Smooth muscle cell (in vitro differentiated cells): ENCODE measurements around the gene LYRM4. TPM values are rescaled to one million over a fixed set of nuclear protein-coding genes. Genes with fewer than 3 reads are reported as not detected.

ENCODE experiments used
- DNase-seq: peaks from one replicate; lab custom pipeline; 2025; ENCODE audit not compliant: unreplicated experiment; lab: John Stamatoyannopoulos, UW
- H2AFZ ChIP-seq: fragments of 200-600 bp; sonication (generic); 2 replicates; pipeline ENCODE4 v1.6.0; 2016; ENCODE audit warnings: antibody characterized with exemption, low read depth, mild to moderate bottlenecking
- H3F3A ChIP-seq: fragments of 200-600 bp; sonication (generic); 2 replicates; pipeline ENCODE4 v1.6.0; 2017; ENCODE audit warnings: antibody characterized with exemption, low read depth
- H3K27ac ChIP-seq: fragments of 200-600 bp; sonication (generic); 2 replicates; pipeline ENCODE4 v1.5.1; 2016; ENCODE audit warnings: low read depth, mild to moderate bottlenecking
- H3K27me3 ChIP-seq: fragments of 200-600 bp; sonication (generic); 2 replicates; pipeline ENCODE4 v1.6.1; 2016; ENCODE audit warnings: low read depth, mild to moderate bottlenecking
- H3K36me3 ChIP-seq: fragments of 200-600 bp; sonication (generic); 2 replicates; pipeline ENCODE4 v1.5.1; 2016; ENCODE audit warnings: low read depth
- H3K4me1 ChIP-seq: fragments of 200-600 bp; sonication (generic); 2 replicates; pipeline ENCODE4 v1.5.1; 2016; ENCODE audit warnings: low read depth
- H3K4me2 ChIP-seq: fragments of 200-600 bp; sonication (generic); 2 replicates; pipeline ENCODE4 v1.6.0; 2016; ENCODE audit warnings: mild to moderate bottlenecking
- H3K4me3 ChIP-seq: fragments of 200-600 bp; sonication (generic); 2 replicates; pipeline ENCODE4 v1.5.1; 2016; ENCODE audit warnings: mild to moderate bottlenecking
- H3K79me2 ChIP-seq: fragments of 200-600 bp; sonication (generic); 2 replicates; pipeline ENCODE4 v1.6.0; 2016; ENCODE audit warnings: low read depth, mild to moderate bottlenecking
- H3K9ac ChIP-seq: fragments of 200-600 bp; sonication (generic); 2 replicates; pipeline ENCODE4 v1.6.0; 2016; ENCODE audit warnings: low read depth
- H3K9me3 ChIP-seq: fragments of 200-600 bp; sonication (generic); replicated peaks from 2 replicates; pipeline ENCODE4 v1.5.1; 2016; ENCODE audit warnings: low read depth
- H4K20me1 ChIP-seq: fragments of 200-600 bp; sonication (generic); 2 replicates; pipeline ENCODE4 v1.6.0; 2016; ENCODE audit warnings: low read depth
- WGBS: methylation state at CpG from one replicate; pipeline ENCODE4 v1.1.7; 2016; ENCODE audit warnings: low lambda C conversion rate; 5-methylcytosine and 5-hydroxymethylcytosine counted together
- polyA plus RNA-seq: library from polyadenylated mRNA; unstranded; fragments of >200 nt; fragmentation: Nextera tagmentation; extraction: Ambion mirVana; gene quantifications from 2 replicates; pipeline ENCODE4 v1.2.1, GENCODE V29; 2016
- total RNA-seq: library from RNA; depleted of rRNA; stranded (reverse); fragments of >200 nt; gene quantifications from 2 replicates; pipeline ENCODE4 v1.2.3, GENCODE V29; 2014
- TF ChIP-seq, protein P1 (sequence below): fragments of 200-600 bp; sonication (generic); IDR thresholded peaks from 2 replicates; pipeline ENCODE4 v1.5.1; 2017; ENCODE audit warnings: borderline replicate concordance, mild to moderate bottlenecking, antibody characterized with exemption; ENCODE audit not compliant: insufficient read depth, poor library complexity, severe bottlenecking

The LYRM4 gene
- total and polyA plus RNA-seq, 2 experiments from 2014 or later: 26.1 to 27.1 TPM

GRCh38 chr6:5150551-5151075 is 110.1 kb downstream of the LYRM4 start:
- WGBS: 97% methylated on average over 3 of the region's 3 CpGs
- Histone ChIP-seq H3K27ac (no peak overlapping the region), H2AFZ (no peak overlapping the region), H3K9me3 (no peaks in the 10 kb centered on the region), H3K36me3 (no peaks in the 10 kb centered on the region), H3K27me3 (no peaks in the 10 kb centered on the region), H3K9ac (no peak overlapping the region), H3K4me1 (no peaks in the 10 kb centered on the region), H3K4me3 (no peak overlapping the region), H3K79me2 (no peaks in the 10 kb centered on the region), H3F3A (no peaks in the 10 kb centered on the region), H3K4me2 (no peak overlapping the region), H4K20me1 (peaks cover 53% of the 10 kb centered on the region)
- no peak for DNase-seq
- TF ChIP-seq, protein P1, sequence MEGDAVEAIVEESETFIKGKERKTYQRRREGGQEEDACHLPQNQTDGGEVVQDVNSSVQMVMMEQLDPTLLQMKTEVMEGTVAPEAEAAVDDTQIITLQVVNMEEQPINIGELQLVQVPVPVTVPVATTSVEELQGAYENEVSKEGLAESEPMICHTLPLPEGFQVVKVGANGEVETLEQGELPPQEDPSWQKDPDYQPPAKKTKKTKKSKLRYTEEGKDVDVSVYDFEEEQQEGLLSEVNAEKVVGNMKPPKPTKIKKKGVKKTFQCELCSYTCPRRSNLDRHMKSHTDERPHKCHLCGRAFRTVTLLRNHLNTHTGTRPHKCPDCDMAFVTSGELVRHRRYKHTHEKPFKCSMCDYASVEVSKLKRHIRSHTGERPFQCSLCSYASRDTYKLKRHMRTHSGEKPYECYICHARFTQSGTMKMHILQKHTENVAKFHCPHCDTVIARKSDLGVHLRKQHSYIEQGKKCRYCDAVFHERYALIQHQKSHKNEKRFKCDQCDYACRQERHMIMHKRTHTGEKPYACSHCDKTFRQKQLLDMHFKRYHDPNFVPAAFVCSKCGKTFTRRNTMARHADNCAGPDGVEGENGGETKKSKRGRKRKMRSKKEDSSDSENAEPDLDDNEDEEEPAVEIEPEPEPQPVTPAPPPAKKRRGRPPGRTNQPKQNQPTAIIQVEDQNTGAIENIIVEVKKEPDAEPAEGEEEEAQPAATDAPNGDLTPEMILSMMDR: no peak

DNA sequence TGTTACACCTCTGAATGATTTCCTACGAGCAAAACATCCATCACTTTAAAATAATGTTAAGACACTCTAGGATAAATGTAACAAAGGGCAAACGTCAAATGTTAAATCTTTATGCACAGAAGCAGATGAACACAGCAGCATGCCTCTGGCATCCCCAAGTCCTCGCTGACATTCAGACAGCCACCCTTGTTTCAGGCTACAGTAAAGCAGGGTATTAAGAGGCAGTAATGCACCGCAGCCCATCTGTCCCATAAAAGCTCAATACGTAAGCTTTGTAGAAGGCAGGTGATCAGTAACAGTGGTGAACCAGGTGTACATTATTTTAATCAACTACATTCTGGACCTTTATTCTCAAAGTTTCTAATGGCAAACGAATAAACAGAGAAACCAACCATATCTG is 110.9 kb downstream of the LYRM4 start:
- Histone ChIP-seq H3K9me3 (no peaks in the 10 kb centered on the region), H2AFZ (no peak overlapping the region), H3K36me3 (no peaks in the 10 kb centered on the region), H3K27me3 (no peaks in the 10 kb centered on the region), H3K4me2 (no peak overlapping the region), H3K4me3 (no peak overlapping the region), H3K27ac (no peak overlapping the region), H4K20me1 (peaks cover 48% of the 10 kb centered on the region), H3K4me1 (no peaks in the 10 kb centered on the region), H3K79me2 (no peaks in the 10 kb centered on the region), H3K9ac (no peak overlapping the region), H3F3A (no peaks in the 10 kb centered on the region)
- 88% methylated on average over 6 of the region's 6 CpGs for WGBS
- DNase-seq: no peak
- TF ChIP-seq, protein P1: no peak

- Histone ChIP-seq H3K4me3 (no peak overlapping the region), H3K36me3 (no peaks in the 10 kb centered on the region), H3K4me2 (peak overlapping the region; percentile 29), H4K20me1 (peaks cover 49% of the 10 kb centered on the region), H3K9ac (no peak overlapping the region), H3F3A (no peaks in the 10 kb centered on the region), H3K79me2 (no peaks in the 10 kb centered on the region), H3K27me3 (no peaks in the 10 kb centered on the region), H2AFZ (no peak overlapping the region), H3K27ac (no peak overlapping the region), H3K4me1 (no peaks in the 10 kb centered on the region), H3K9me3 (no peaks in the 10 kb centered on the region)
- DNase-seq: no peak
- whole genome bisulfite sequencing: 44% methylated on average over 6 of the region's 6 CpGs
- TF ChIP-seq, protein P1: no peak
Observed at GRCh38 chr6:5149159-5149704, 111.5 kb downstream of the LYRM4 start.

GRCh38 chr6:5146398-5146797 is 114.4 kb downstream of the LYRM4 start:
- no peak overlapping the region for H3K9ac ChIP-seq
- 85% methylated on average over 4 of the region's 4 CpGs for WGBS
- no peak overlapping the region for H3K4me2 ChIP-seq
- no peak overlapping the region for H2AFZ ChIP-seq
- H3K79me2 ChIP-seq: no peaks in the 10 kb centered on the region
- no peaks in the 10 kb centered on the region for H3K36me3 ChIP-seq
- H3F3A ChIP-seq: no peaks in the 10 kb centered on the region
- no peaks in the 10 kb centered on the region for H3K27me3 ChIP-seq
- no peaks in the 10 kb centered on the region for H3K4me1 ChIP-seq
- H3K27ac ChIP-seq: no peak overlapping the region
- TF ChIP-seq, protein P1: no peak
- peaks cover 46% of the 10 kb centered on the region for H4K20me1 ChIP-seq
- no peak overlapping the region for H3K4me3 ChIP-seq
- DNase-seq: no peak
- no peaks in the 10 kb centered on the region for H3K9me3 ChIP-seq
